Gastrocnemius medialis (tissue), 4 donors: ENCODE measurements around the gene KRTAP1-5.

Source experiments
- POLR2A ChIP-seq, 2 donors: fragments of 450-650 bp; IDR thresholded peaks; one replicate each; pipeline ENCODE4 v1.6.1; 2017; ENCODE audit warnings: antibody characterized with exemption in 2 of 2, mild to moderate bottlenecking in 2 of 2, moderate library complexity in 2 of 2
- TF ChIP-seq, protein P1 (sequence below), 5 experiments: fragments of 450-650 bp in 3 of 5; fragments of 200-600 bp in 2 of 5; sonication (generic) in 2 of 5; IDR thresholded peaks in 4 of 5; conservative IDR thresholded peaks in 1 of 5; 1 replicate in 4 of 5; 2 replicates in 1 of 5; pipeline ENCODE4 v1.5.1; 2016 to 2019; ENCODE audit warnings: antibody characterized with exemption in 5 of 5, mild to moderate bottlenecking in 3 of 5, moderate library complexity in 3 of 5

DNA sequence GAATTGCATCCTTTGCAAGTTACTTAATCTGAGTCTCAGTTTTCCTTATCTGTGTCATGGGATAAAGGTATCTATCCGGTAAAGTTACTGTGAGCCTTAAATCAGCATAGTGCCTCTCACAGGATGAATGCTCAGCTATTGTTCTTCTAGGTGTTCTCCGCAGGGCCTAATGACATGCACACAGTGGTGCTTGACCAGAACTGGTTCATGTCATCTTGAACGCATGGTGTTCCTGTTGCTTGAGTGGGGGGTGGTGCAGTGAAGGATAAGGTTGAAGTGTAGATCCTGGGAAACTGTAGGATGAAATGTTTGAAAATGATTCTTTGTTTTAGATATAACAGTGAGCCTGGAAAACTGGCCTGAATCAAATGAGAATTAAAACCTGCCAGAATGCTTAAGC is 46.9 kb downstream of the KRTAP1-5 start:
- TF ChIP-seq, protein P1, sequence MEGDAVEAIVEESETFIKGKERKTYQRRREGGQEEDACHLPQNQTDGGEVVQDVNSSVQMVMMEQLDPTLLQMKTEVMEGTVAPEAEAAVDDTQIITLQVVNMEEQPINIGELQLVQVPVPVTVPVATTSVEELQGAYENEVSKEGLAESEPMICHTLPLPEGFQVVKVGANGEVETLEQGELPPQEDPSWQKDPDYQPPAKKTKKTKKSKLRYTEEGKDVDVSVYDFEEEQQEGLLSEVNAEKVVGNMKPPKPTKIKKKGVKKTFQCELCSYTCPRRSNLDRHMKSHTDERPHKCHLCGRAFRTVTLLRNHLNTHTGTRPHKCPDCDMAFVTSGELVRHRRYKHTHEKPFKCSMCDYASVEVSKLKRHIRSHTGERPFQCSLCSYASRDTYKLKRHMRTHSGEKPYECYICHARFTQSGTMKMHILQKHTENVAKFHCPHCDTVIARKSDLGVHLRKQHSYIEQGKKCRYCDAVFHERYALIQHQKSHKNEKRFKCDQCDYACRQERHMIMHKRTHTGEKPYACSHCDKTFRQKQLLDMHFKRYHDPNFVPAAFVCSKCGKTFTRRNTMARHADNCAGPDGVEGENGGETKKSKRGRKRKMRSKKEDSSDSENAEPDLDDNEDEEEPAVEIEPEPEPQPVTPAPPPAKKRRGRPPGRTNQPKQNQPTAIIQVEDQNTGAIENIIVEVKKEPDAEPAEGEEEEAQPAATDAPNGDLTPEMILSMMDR (IDR thresholded peaks at IDR 0.05 in 4 of 5, conservative IDR thresholded peaks at IDR 0.05 in 1 of 5): no peak
- TF ChIP-seq POLR2A (IDR thresholded peaks at IDR 0.05): no peak
